Measurements from ENCODE around the gene HECTD1. TPM values are rescaled to one million over a fixed set of nuclear protein-coding genes. Genes with fewer than 3 reads are reported as not detected.

Gene HECTD1
- total and polyA plus RNA-seq, 10 of the 15 experiments (the other 5 are each of a cell fraction or from before 2014, with no cell fraction given) = 27.3 to 116 (median 57.7) TPM

- no peaks in the 10 kb centered on the region for H3K9me3 ChIP-seq (replicated peaks; ENCODE audit: control insufficient read depth, insufficient read depth, low read length)
- SMC1A ChIA-PET (ENCODE audit: uncharacterized antibody, unreplicated experiment) = interaction anchor here (0.8 kb wide), 1 partner anchor 81 kb away, joined by 3 read pairs; no protein-coding TSS in a partner anchor
- CTCF ChIA-PET = interaction anchor here (0.9 kb wide), 1 partner anchor 11 kb away, joined by 3 read pairs; no protein-coding TSS in a partner anchor
- H3K27me3 ChIP-seq (replicated peaks in 1 of 2; ENCODE audit: control insufficient read depth in 2 of 2, insufficient read depth in 2 of 2, low read length in 1 of 2) = no peaks in the 10 kb centered on the region
- H2AFZ ChIP-seq (ENCODE audit: control insufficient read depth, low read depth, low read length) = no peak overlapping the region
- RAD21 ChIA-PET (ENCODE audit: unreplicated experiment) = interaction anchor here (1.3 kb wide), 1 partner anchor 113 kb away, joined by 3 read pairs; no protein-coding TSS in a partner anchor
- peaks cover 8% of the 10 kb centered on the region; the same call in 1 of the 2 replicates for H3K4me1 ChIP-seq (ENCODE audit: control insufficient read depth, insufficient read depth, low read length)
- no peak overlapping the region for H3K4me2 ChIP-seq (ENCODE audit: control insufficient read depth, insufficient read depth)
- no peaks in the 10 kb centered on the region for H3K79me2 ChIP-seq (ENCODE audit: control insufficient read depth, insufficient read depth, low read length)
- no peak overlapping the region for H3K27ac ChIP-seq (ENCODE audit: control insufficient read depth, insufficient read depth)
- no peak overlapping the region for H3K4me3 ChIP-seq
- no peaks in the 10 kb centered on the region for H4K20me1 ChIP-seq (ENCODE audit: control insufficient read depth, insufficient read depth)
- in situ Hi-C loops (cut with MboI) (no loop called here), intact Hi-C loops (cut with micrococcal nuclease; ENCODE audit: unreplicated experiment) (no loop called here)
- H3K9ac ChIP-seq (ENCODE audit: control insufficient read depth, insufficient read depth, low read length) = no peak overlapping the region
- 53% methylated on average over 2 of the region's 2 CpGs for WGBS (ENCODE audit: insufficient coverage, insufficient replicate concordance, low lambda C conversion rate, missing lambda C conversion rate)
- POLR2A ChIA-PET = no interaction called here
- BruUV-seq (replicated peaks) = no TSS peak
- FAIRE-seq = peak; percentile 65
- DNase-seq (ENCODE audit: low read depth, low spot score) = no peak
- no peak for ATAC-seq
- no peaks in the 10 kb centered on the region for H3K36me3 ChIP-seq (ENCODE audit: control insufficient read depth in 2 of 2, insufficient read depth in 2 of 2, low read length in 1 of 2)
- TF ChIP-seq PRDM15 (CRISPR knock-in tag; IDR thresholded peaks at IDR 0.05) (no peak), CBX5 (IDR thresholded peaks at IDR 0.05; ENCODE audit: low read depth) (no peak), FOXK2 (IDR thresholded peaks at IDR 0.05) (no peak), NR2C1 (IDR thresholded peaks at IDR 0.05) (no peak), CREB1 (IDR thresholded peaks at IDR 0.05; ENCODE audit: low read depth) (no peak), ZBED1 (IDR thresholded peaks at IDR 0.05; ENCODE audit: borderline replicate concordance) (no peak), E4F1 (IDR thresholded peaks at IDR 0.05; ENCODE audit: borderline replicate concordance, partially characterized antibody) (no peak), LARP7 (IDR thresholded peaks at IDR 0.05) (no peak), RBBP5 (conservative IDR thresholded peaks at IDR 0.05) (no peak), CBX3 (IDR thresholded peaks at IDR 0.05; ENCODE audit: borderline replicate concordance, low read depth) (no peak), NBN (IDR thresholded peaks at IDR 0.05) (no peak), PBX3 (IDR thresholded peaks at IDR 0.05; ENCODE audit: insufficient replicate concordance, low read depth, low read length) (no peak), YY1 (IDR thresholded peaks at IDR 0.05; ENCODE audit: low read depth, low read length) (no peak), BACH1 (IDR thresholded peaks at IDR 0.05; ENCODE audit: borderline replicate concordance) (no peak)
These were observed 5.3 kb upstream of the HECTD1 start for GRCh38 chr14:31212893-31213292.
